K562 (cell line): ENCODE measurements around the gene C1QTNF12. TPM values are rescaled to one million over a fixed set of nuclear protein-coding genes. Genes with fewer than 3 reads are reported as not detected.

Experiments used
- ATAC-seq: fragments of 200-7000 bp; cut with Tn5 transposase; 3 replicates; pipeline ENCODE4 v1.9.1; 2020; ENCODE audit warnings: moderate library complexity
- BruUV-seq: library from RNA; stranded (reverse); fragments of 400-500 nt; replicated peaks from 2 replicates; lab custom pipeline; 2021; lab: Mats Ljungman, UMichigan
- CTCF ChIA-PET: fragments of 300-600 bp; formaldehyde crosslinking; extraction: SDS; loops from one replicate; lab custom pipeline; 2021; ENCODE audit warnings: low intra/inter-chr PET ratio; lab: Yijun Ruan, JAX
- POLR2A ChIA-PET: fragments of 300-600, 350-650 bp; sonication (Branson Sonifier 250); formaldehyde crosslinking; extraction: SDS; loops from one replicate; lab custom pipeline; 2021; ENCODE audit warnings: antibody characterized with exemption, inconsistent platforms; lab: Yijun Ruan, JAX
- DNase-seq, 4 experiments: peaks; one replicate each; pipeline versions ENCODE4 v3.0.0 to v3.0.0-alpha.2; 2011 to 2018; ENCODE audit warnings: low spot score in 3 of 4, mixed read lengths in 3 of 4; ENCODE audit errors: extremely low read depth in 1 of 4
- FAIRE-seq: peaks from 2 replicates; lab custom pipeline; 2011; peaks lifted over from hg19 to GRCh38; lab: Jason Lieb, UNC
- H2AFZ ChIP-seq: 2 replicates; pipeline ENCODE4 v1.6.0; 2011; ENCODE audit warnings: low read depth, low read length, control low read depth, inconsistent platforms
- H3K27ac ChIP-seq: fragments of 200-600 bp; 3 replicates; pipeline ENCODE4 v1.8.0; 2011; ENCODE audit warnings: low read depth, mild to moderate bottlenecking, control low read depth, inconsistent platforms, low read length, moderate library complexity, mixed read lengths; ENCODE audit errors: extremely low read depth
- H3K27me3 ChIP-seq, 2 experiments: fragments of 300-600 bp in 1 of 2; 2 replicates in 1 of 2; 3 replicates in 1 of 2; pipeline versions ENCODE4 v1.6.0 to v1.8.0; 2011; ENCODE audit warnings: inconsistent platforms in 2 of 2, low read length in 2 of 2, mild to moderate bottlenecking in 1 of 2, mixed read lengths in 1 of 2, moderate library complexity in 1 of 2; ENCODE audit not compliant: control insufficient read depth in 2 of 2, insufficient read depth in 2 of 2
- H3K36me3 ChIP-seq: fragments of 300-600 bp; 3 replicates; pipeline ENCODE4 v1.8.0; 2011; ENCODE audit warnings: mild to moderate bottlenecking, low read length, inconsistent platforms; ENCODE audit not compliant: control insufficient read depth, insufficient read depth
- H3K4me1 ChIP-seq, 2 experiments: fragments of 200-600 bp in 1 of 2; replicated peaks in 1 of 2; 2 replicates in 1 of 2; 3 replicates in 1 of 2; pipeline versions ENCODE4 v1.5.1 to v1.8.0; 2011; ENCODE audit warnings: inconsistent platforms in 2 of 2, low read length in 2 of 2, mild to moderate bottlenecking in 1 of 2, mixed read lengths in 1 of 2, moderate library complexity in 1 of 2; ENCODE audit not compliant: control insufficient read depth in 2 of 2, insufficient read depth in 2 of 2
- H3K4me2 ChIP-seq: 2 replicates; pipeline ENCODE4 v1.6.1; 2011; ENCODE audit warnings: low read length, control low read depth, inconsistent platforms, mixed read lengths; ENCODE audit not compliant: insufficient read depth
- H3K4me3 ChIP-seq: fragments of 200-600 bp; sonication (generic), shearing (Covaris generic); 2 replicates; pipeline ENCODE4 v1.5.1; 2016; ENCODE audit warnings: control low read depth, inconsistent platforms
- H3K79me2 ChIP-seq: fragments of 200-600 bp; 3 replicates; pipeline ENCODE4 v1.8.0; 2011; ENCODE audit warnings: low read length, inconsistent platforms; ENCODE audit not compliant: control insufficient read depth, insufficient read depth
- H3K9ac ChIP-seq, 2 experiments: 2 replicates each; pipeline versions ENCODE4 v1.6.0 to v1.6.1; 2011; ENCODE audit warnings: low read depth in 2 of 2, low read length in 2 of 2, control low read depth in 1 of 2, inconsistent platforms in 1 of 2, mild to moderate bottlenecking in 1 of 2, mixed read lengths in 1 of 2; ENCODE audit not compliant: insufficient read depth in 1 of 2
- H3K9me1 ChIP-seq: one replicate; pipeline ENCODE4 v1.6.0; 2011; ENCODE audit warnings: inconsistent platforms, mild to moderate bottlenecking, low read length, moderate library complexity; ENCODE audit not compliant: control insufficient read depth, insufficient read depth
- H3K9me3 ChIP-seq: replicated peaks from 2 replicates; pipeline ENCODE4 v1.5.1; 2011; ENCODE audit warnings: low read depth, low read length, inconsistent platforms; ENCODE audit not compliant: control insufficient read depth, insufficient read depth
- H4K20me1 ChIP-seq: replicated peaks from 2 replicates; pipeline ENCODE4 v1.6.1; 2011; ENCODE audit warnings: low read length, inconsistent platforms, mixed read lengths; ENCODE audit not compliant: control insufficient read depth, insufficient read depth
- CHAMP1 ChIP-seq: fragments of 450-650 bp; IDR thresholded peaks from 2 replicates; pipeline ENCODE4 v1.6.1; 2016; ENCODE audit warnings: mild to moderate bottlenecking
- HLTF ChIP-seq: fragments of 450-650 bp; IDR thresholded peaks from 2 replicates; pipeline ENCODE4 v1.6.1; 2016
- MAX ChIP-seq: sonication (generic); formaldehyde crosslinking; IDR thresholded peaks from 2 replicates; pipeline ENCODE4 v1.9.0; 2022; ENCODE audit warnings: mild to moderate bottlenecking, missing genetic modification reagents
- SIN3B ChIP-seq: fragments of 450-650 bp; IDR thresholded peaks from 2 replicates; pipeline ENCODE4 v1.6.1; 2017; ENCODE audit warnings: low read depth, mild to moderate bottlenecking, moderate library complexity
- ZBTB9 ChIP-seq: fragments of 450-650 bp; formaldehyde crosslinking; IDR thresholded peaks from 2 replicates; pipeline ENCODE4 v1.4.0; 2020; ENCODE audit warnings: mild to moderate bottlenecking, moderate library complexity
- ZNF830 ChIP-seq: fragments of 250-450 bp; sonication (Bioruptor Pico); IDR thresholded peaks from 2 replicates; pipeline ENCODE4 v1.5.0; 2021; ENCODE audit warnings: mild to moderate bottlenecking
- WGBS: fragments of 100-300 bp; shearing (Covaris generic); methylation state at CpG from one replicate; pipeline ENCODE4 v1.1.6; 2016; ENCODE audit warnings: low coverage, mixed read lengths; ENCODE audit not compliant: insufficient coverage; ENCODE audit errors: missing lambda C conversion rate; 5-methylcytosine and 5-hydroxymethylcytosine counted together
- in situ Hi-C: fragments of 300-500 bp; cut with MboI; formaldehyde crosslinking; loops from 4 replicates; pipeline ENCODE4 v1.15.0; 2018; ENCODE audit warnings: inconsistent platforms, mixed read lengths
- intact Hi-C: fragments of 100-400 bp; cut with micrococcal nuclease; formaldehyde crosslinking; loops from 2 replicates; pipeline ENCODE4 v1.14.2; 2022
- polyA plus RNA-seq, 8 experiments: library from polyadenylated mRNA; depleted of rRNA in 4 of 8; stranded (reverse) in 5 of 8; unstranded in 3 of 8; fragments of >200 nt; fragmentation: Nextera tagmentation in 2 of 8; fragmentation: Illumina TruSeq in 1 of 8; extraction: Ambion mirVana in 2 of 8; extraction: Trizol in 1 of 8; gene quantifications; 2 replicates each; pipeline versions ENCODE4 v1.2.1 to v1.2.3, GENCODE V29; 2011 to 2014; ENCODE audit warnings: inconsistent platforms in 1 of 8, missing spikeins in 1 of 8
- total RNA-seq, 7 experiments: library from RNA; depleted of rRNA in 6 of 7; stranded (reverse); fragments of >200 nt in 6 of 7; fragmentation: Illumina TruSeq in 2 of 7; extraction: Trizol in 2 of 7; gene quantifications; 2 replicates each; pipeline versions ENCODE4 v1.2.1 to v1.2.3, GENCODE V29; 2011 to 2021; ENCODE audit warnings: low replicate concordance in 1 of 7

Gene C1QTNF12
- total and polyA plus RNA-seq, 9 of the 15 experiments (the other 6 are each of a cell fraction or from before 2014, with no cell fraction given) = 0.11 to 4.3 (median 0.93) TPM; not detected in 3

- TF ChIP-seq ZBTB9 = peak; percentile 60; the same call in 1 of the 2 replicates
These were observed 45.4 kb downstream of the C1QTNF12 start (continued) for GRCh38 chr1:1200876-1201810.

- no peaks in the 10 kb centered on the region for H3K9me1 ChIP-seq
- H3K4me1 ChIP-seq = peaks cover 0 to 77% of the 10 kb centered on the region in 2 experiments; a peak in 4 of 5 replicates
- no peaks in the 10 kb centered on the region; the same call in 1 of the 2 replicates for H3K9me3 ChIP-seq
- H3K4me2 ChIP-seq = peak overlapping the region; percentile 54
- BruUV-seq = no TSS peak
- H4K20me1 ChIP-seq = no peaks in the 10 kb centered on the region
- intact Hi-C loops (no loop called here), in situ Hi-C loops (no loop called here)
- CTCF ChIA-PET = no interaction called here
- H3K27me3 ChIP-seq = no peaks in the 10 kb centered on the region; a peak in 1 of 5 replicates
- POLR2A ChIA-PET = interaction anchor here (0.9 to 1.4 kb wide), 2 partner anchors 10 to 31 kb away, joined by 3 to 4 read pairs; partner anchors contain the start of genes B3GALT6 and SDF4
- H2AFZ ChIP-seq = peak overlapping the region; percentile 61; the same call in 1 of the 2 replicates
- H3K36me3 ChIP-seq = no peaks in the 10 kb centered on the region
- H3K79me2 ChIP-seq = no peaks in the 10 kb centered on the region
- no peak overlapping the region; the same call in 2 of the 3 replicates for H3K27ac ChIP-seq
- no peak for ATAC-seq
- DNase-seq = peak in 1 of 4 experiments; percentile 16
- H3K4me3 ChIP-seq = peak overlapping the region; percentile 51
- WGBS = 64% methylated on average over 24 of the region's 31 CpGs
- H3K9ac ChIP-seq = peak overlapping the region; percentile 66 to 90; a peak in 3 of 4 replicates
- FAIRE-seq = peak; percentile 51
- TF ChIP-seq SIN3B (no peak), MAX (peak; percentile 20; the same call in 1 of the 2 replicates), CHAMP1 (no peak), ZNF830 (CRISPR knock-in tag) (peak; percentile 23; the same call in 1 of the 2 replicates), HLTF (no peak)
These were observed 46.3 kb downstream of the C1QTNF12 start for GRCh38 chr1:1199961-1200875.
